ENCODE data around the gene ITGA1.

ITGA1 gene

DNA sequence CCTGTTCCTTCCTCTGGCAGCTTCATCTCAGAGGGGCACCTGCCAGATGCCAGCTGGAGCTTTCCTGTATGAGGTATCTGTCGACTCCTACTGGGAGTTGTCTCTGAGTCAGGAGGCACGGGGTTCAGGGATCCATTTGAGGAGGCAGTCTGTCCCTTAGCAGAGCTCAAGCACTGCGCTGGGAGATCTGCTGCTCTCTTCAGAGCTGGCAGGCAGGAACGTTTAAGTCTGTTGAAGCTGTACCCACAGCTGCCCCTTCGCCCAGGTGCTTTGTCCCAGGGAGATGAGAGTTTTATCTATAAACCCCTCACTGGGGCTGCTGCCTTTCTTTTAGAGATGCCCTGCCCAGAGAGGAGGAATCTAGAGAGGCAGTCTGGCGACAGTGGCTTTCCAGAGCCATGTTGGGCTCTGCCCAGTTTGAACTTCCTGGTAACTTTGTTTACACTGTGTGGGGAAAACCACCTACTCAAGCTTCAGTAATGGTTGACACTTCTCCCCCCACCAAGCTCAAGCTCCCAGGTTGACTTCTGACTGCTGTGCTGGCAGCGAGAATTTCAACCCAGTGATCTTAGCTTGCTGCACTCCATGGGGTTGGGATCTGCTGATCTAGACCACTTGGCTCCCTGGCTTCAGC is 189.7 kb downstream of the ITGA1 start:
- DNase-seq (ENCODE audit: low read depth in 1 of 2, low spot score in 1 of 2): no peak
- Histone ChIP-seq H3K4me3 (replicated peaks; ENCODE audit: insufficient read depth, low read length) (no peak overlapping the region), H3K27ac (replicated peaks) (no peak overlapping the region), H3K27me3 (ENCODE audit: insufficient read depth, poor library complexity, severe bottlenecking) (no peaks in the 10 kb centered on the region)
- TF ChIP-seq, protein P1, sequence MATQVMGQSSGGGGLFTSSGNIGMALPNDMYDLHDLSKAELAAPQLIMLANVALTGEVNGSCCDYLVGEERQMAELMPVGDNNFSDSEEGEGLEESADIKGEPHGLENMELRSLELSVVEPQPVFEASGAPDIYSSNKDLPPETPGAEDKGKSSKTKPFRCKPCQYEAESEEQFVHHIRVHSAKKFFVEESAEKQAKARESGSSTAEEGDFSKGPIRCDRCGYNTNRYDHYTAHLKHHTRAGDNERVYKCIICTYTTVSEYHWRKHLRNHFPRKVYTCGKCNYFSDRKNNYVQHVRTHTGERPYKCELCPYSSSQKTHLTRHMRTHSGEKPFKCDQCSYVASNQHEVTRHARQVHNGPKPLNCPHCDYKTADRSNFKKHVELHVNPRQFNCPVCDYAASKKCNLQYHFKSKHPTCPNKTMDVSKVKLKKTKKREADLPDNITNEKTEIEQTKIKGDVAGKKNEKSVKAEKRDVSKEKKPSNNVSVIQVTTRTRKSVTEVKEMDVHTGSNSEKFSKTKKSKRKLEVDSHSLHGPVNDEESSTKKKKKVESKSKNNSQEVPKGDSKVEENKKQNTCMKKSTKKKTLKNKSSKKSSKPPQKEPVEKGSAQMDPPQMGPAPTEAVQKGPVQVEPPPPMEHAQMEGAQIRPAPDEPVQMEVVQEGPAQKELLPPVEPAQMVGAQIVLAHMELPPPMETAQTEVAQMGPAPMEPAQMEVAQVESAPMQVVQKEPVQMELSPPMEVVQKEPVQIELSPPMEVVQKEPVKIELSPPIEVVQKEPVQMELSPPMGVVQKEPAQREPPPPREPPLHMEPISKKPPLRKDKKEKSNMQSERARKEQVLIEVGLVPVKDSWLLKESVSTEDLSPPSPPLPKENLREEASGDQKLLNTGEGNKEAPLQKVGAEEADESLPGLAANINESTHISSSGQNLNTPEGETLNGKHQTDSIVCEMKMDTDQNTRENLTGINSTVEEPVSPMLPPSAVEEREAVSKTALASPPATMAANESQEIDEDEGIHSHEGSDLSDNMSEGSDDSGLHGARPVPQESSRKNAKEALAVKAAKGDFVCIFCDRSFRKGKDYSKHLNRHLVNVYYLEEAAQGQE (IDR thresholded peaks at IDR 0.05; ENCODE audit: insufficient replicate concordance, low read depth): no peak
- TF ChIP-seq GABPA (IDR thresholded peaks at IDR 0.05; ENCODE audit: low read depth) (no peak), POLR2AphosphoS5 (IDR thresholded peaks at IDR 0.05; ENCODE audit: low read depth) (no peak), SPI1 (IDR thresholded peaks at IDR 0.05; ENCODE audit: borderline replicate concordance, low read depth) (no peak)
- TF ChIP-seq, protein P2, sequence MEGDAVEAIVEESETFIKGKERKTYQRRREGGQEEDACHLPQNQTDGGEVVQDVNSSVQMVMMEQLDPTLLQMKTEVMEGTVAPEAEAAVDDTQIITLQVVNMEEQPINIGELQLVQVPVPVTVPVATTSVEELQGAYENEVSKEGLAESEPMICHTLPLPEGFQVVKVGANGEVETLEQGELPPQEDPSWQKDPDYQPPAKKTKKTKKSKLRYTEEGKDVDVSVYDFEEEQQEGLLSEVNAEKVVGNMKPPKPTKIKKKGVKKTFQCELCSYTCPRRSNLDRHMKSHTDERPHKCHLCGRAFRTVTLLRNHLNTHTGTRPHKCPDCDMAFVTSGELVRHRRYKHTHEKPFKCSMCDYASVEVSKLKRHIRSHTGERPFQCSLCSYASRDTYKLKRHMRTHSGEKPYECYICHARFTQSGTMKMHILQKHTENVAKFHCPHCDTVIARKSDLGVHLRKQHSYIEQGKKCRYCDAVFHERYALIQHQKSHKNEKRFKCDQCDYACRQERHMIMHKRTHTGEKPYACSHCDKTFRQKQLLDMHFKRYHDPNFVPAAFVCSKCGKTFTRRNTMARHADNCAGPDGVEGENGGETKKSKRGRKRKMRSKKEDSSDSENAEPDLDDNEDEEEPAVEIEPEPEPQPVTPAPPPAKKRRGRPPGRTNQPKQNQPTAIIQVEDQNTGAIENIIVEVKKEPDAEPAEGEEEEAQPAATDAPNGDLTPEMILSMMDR (IDR thresholded peaks at IDR 0.05; ENCODE audit: insufficient read depth, low read length): no peak

DNA sequence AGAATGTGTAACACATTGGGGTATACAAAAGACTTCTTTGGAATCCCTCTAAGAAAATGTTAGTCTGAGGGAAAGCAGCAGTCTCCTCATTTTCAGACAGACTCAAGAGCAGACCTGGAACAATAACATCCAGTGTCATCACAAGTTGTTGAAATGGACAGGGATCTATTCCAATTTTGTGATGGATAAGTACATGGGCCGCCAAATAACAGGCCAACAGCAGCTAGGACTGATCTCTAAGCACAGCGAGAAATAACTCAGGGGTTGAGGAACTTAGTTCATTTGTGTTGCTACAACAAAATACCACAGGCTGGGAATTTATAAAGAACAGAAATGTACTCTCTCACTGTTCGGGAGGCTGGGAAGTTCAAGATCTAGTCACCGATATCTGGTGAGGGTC is 193.8 kb downstream of the ITGA1 start:
- H3K27ac ChIP-seq (replicated peaks): no peak overlapping the region
- DNase-seq (ENCODE audit: low read depth in 1 of 2, low spot score in 1 of 2): no peak
- no peak overlapping the region for H3K4me3 ChIP-seq (replicated peaks; ENCODE audit: insufficient read depth, low read length)
- TF ChIP-seq GABPA (IDR thresholded peaks at IDR 0.05; ENCODE audit: low read depth): no peak
- TF ChIP-seq, protein P2 (IDR thresholded peaks at IDR 0.05; ENCODE audit: insufficient read depth, low read length): no peak
- TF ChIP-seq, protein P1 (IDR thresholded peaks at IDR 0.05; ENCODE audit: insufficient replicate concordance, low read depth): no peak
- TF ChIP-seq SPI1 (IDR thresholded peaks at IDR 0.05; ENCODE audit: borderline replicate concordance, low read depth): no peak
- no peak for TF ChIP-seq POLR2AphosphoS5 (IDR thresholded peaks at IDR 0.05; ENCODE audit: low read depth)
- no peaks in the 10 kb centered on the region for H3K27me3 ChIP-seq (ENCODE audit: insufficient read depth, poor library complexity, severe bottlenecking)

DNA sequence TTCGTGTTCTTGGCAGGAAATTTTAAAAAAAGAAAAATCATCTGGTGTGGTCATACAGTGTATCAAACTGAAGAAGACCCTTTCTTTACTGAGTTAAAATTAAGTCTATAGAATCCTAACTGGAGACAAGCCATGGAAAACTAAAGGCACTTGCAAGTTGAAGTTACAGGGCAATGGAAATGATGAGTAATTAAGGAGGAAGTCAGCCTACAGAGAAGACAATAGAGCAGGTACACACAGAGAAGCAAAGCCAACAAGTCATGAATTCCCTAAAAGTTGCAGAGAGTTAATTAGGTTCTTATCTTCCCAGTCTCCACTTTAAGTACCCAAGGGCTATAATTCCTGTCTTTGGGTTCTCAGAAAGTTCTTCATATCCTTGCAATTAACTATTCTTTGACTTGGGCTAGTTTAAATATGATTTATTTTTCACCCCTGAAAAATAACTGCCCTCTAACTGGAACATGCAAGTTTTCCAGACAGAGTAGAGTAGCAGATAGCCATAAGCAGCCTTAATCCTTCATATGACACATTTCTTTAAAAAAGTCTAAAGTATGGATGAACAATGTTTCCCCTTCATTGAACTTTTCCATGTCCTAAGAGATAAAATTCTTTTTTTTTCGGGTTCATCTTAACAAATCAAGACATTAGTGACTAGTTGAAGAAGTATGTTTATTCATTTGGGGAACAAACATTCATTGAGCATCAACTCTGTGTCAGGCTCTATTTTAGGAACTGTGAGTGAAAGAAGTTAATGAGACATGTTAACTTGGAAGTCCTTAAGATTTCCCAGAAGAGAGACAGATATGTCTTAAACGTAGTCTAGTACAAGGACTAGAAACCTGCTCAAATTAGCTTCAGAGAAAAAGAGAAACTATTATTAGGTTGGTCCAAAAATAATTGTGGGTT is 196.3 kb downstream of the ITGA1 start:
- no peak for TF ChIP-seq GABPA (IDR thresholded peaks at IDR 0.05; ENCODE audit: low read depth)
- TF ChIP-seq, protein P1 (IDR thresholded peaks at IDR 0.05; ENCODE audit: insufficient replicate concordance, low read depth): no peak
- TF ChIP-seq POLR2AphosphoS5 (IDR thresholded peaks at IDR 0.05; ENCODE audit: low read depth): no peak
- no peak for TF ChIP-seq SPI1 (IDR thresholded peaks at IDR 0.05; ENCODE audit: borderline replicate concordance, low read depth)
- Histone ChIP-seq H3K4me3 (replicated peaks; ENCODE audit: insufficient read depth, low read length) (no peak overlapping the region), H3K27ac (replicated peaks) (no peak overlapping the region), H3K27me3 (ENCODE audit: insufficient read depth, poor library complexity, severe bottlenecking) (peaks cover 20% of the 10 kb centered on the region)
- DNase-seq (ENCODE audit: low read depth in 1 of 2, low spot score in 1 of 2): no peak
